Left lung (tissue), 10 donors: ENCODE results near the gene IFT122. TPM values are rescaled to one million over a fixed set of nuclear protein-coding genes. Genes with fewer than 3 reads are reported as not detected.

Source experiments
- ATAC-seq: fragments of 200-7000 bp; cut with Tn5 transposase; one replicate; pipeline ENCODE4 v1.9.1; 2020; ENCODE audit warnings: moderate library complexity
- DNase-seq, 4 donors: peaks; one replicate each; pipeline ENCODE4 v3.0.0-alpha.2; 2013 to 2020
- H3K27ac ChIP-seq, 2 donors: fragments of 200-600 bp; sonication (generic) in 1 of 2; one replicate each; pipeline versions ENCODE4 v1.5.0 to v1.8.0; 2020 to 2021
- H3K27me3 ChIP-seq, 2 donors: fragments of 200-600 bp; sonication (generic) in 1 of 2; one replicate each; pipeline versions ENCODE4 v1.5.0 to v1.8.0; 2020 to 2021
- H3K36me3 ChIP-seq, 2 donors: fragments of 200-600 bp; sonication (generic) in 1 of 2; one replicate each; pipeline versions ENCODE4 v1.5.0 to v1.8.0; 2020 to 2021
- H3K4me1 ChIP-seq, 2 donors: fragments of 200-600 bp; one replicate each; pipeline ENCODE4 v1.8.0; 2021
- H3K4me3 ChIP-seq, 2 donors: fragments of 200-600 bp; sonication (generic) in 1 of 2; one replicate each; pipeline versions ENCODE4 v1.5.0 to v1.8.0; 2020 to 2021; ENCODE audit warnings: mild to moderate bottlenecking in 1 of 2
- H3K9me3 ChIP-seq, 2 donors: fragments of 200-600 bp; sonication (generic) in 1 of 2; one replicate each; pipeline versions ENCODE4 v1.5.0 to v1.8.0; 2020 to 2021
- intact Hi-C, 2 donors: fragments of 100-400 bp; cut with DNase I; formaldehyde crosslinking; loops; one replicate each; pipeline versions ENCODE4 v1.11.2 to v1.14.2; 2022
- polyA plus RNA-seq, 6 donors: library from polyadenylated mRNA; unstranded; fragments of 120-200 nt; gene quantifications; one replicate each; pipeline ENCODE4 v1.2.1, GENCODE V29; 2013; ENCODE audit not compliant: insufficient read length in 6 of 6
- total RNA-seq, 2 donors: library from RNA; stranded (reverse); fragmentation: NEBNext Ultra II Directional; extraction: Animal tissue kit (Norgen Biotek cat#: 25700); gene quantifications; one replicate each; pipeline ENCODE4 v1.2.1, GENCODE V29; 2021
- TF ChIP-seq, protein P1 (sequence below), 2 donors: fragments of 200-600 bp; sonication (generic) in 1 of 2; IDR thresholded peaks; one replicate each; pipeline versions ENCODE4 v1.5.0 to v1.8.0; 2021; ENCODE audit warnings: antibody characterized with exemption in 2 of 2
- donor health status: DM: no; HTN: yes; CAD: no.
- donor health status: DM: no; HTN: no; CAD: no.

IFT122 gene
- total and polyA plus RNA-seq, 8 donors, result 21.2 to 79.7 (median 71.3) TPM

DNA sequence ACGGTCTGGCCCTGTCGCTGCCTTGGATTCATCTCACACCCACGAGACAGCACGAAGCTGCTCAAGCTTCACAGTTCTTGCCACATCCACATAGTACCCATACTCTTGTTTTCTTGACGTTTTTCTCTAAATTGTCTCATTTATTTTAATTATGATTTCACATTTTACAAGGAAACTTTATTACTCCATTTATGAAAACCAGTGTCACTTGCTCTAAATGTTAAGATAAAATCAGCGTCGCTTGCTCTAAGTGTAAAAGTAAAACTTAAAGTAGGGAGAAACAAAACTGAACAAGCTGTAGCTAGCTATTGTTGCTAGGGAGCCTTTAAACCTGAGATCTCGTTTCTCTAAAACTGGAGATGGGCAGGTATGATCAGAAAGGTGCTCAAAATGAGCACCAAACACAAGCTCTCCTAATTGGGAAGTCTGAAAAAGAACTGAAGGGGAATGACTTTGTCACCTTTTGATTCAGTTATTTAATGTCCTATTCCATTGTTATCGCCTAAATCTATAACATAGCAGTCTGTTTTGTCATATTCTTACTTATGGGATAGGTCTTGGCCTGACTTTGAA, 680 bp downstream of the IFT122 start:
- peak overlapping the region; percentile 77 to 87 for H3K4me3 ChIP-seq
- intact Hi-C loops, result no loop called here
- peaks cover 8 to 24% of the 10 kb centered on the region in 2 donors for H3K36me3 ChIP-seq
- peaks cover 26 to 85% of the 10 kb centered on the region in 2 donors for H3K4me1 ChIP-seq
- H3K27ac ChIP-seq, result peak overlapping the region; percentile 93 to 97
- DNase-seq (peak in 1 of 4 donors; percentile 51), ATAC-seq (no peak)
- no peaks in the 10 kb centered on the region for H3K27me3 ChIP-seq
- TF ChIP-seq, protein P1, sequence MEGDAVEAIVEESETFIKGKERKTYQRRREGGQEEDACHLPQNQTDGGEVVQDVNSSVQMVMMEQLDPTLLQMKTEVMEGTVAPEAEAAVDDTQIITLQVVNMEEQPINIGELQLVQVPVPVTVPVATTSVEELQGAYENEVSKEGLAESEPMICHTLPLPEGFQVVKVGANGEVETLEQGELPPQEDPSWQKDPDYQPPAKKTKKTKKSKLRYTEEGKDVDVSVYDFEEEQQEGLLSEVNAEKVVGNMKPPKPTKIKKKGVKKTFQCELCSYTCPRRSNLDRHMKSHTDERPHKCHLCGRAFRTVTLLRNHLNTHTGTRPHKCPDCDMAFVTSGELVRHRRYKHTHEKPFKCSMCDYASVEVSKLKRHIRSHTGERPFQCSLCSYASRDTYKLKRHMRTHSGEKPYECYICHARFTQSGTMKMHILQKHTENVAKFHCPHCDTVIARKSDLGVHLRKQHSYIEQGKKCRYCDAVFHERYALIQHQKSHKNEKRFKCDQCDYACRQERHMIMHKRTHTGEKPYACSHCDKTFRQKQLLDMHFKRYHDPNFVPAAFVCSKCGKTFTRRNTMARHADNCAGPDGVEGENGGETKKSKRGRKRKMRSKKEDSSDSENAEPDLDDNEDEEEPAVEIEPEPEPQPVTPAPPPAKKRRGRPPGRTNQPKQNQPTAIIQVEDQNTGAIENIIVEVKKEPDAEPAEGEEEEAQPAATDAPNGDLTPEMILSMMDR (IDR thresholded peaks at IDR 0.05), result no peak
- H3K9me3 ChIP-seq, result no peaks in the 10 kb centered on the region

DNA sequence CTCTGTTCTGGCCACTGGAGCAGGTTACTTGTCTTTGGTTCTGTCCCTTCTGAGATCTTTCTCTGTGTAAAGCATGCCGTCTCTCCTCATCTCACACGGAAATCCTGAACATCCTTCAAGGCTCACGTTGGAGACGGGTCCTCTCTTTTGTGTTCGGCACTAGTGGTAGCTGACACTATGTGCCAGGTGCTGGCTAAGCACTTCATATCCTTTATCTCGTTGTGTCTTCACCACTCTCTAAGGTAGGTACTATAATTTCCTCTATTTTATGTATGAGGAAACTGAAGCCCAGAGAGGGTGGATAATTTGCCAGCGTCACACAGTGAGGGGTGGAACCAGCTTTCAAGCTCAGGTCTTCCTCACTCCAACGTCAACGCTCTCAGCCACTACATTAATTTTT, 1.2 kb downstream of the IFT122 start:
- peaks cover 8 to 19% of the 10 kb centered on the region in 2 donors for H3K36me3 ChIP-seq
- no peak for DNase-seq
- H3K27ac ChIP-seq, result peak overlapping the region; percentile 93 to 97
- peak overlapping the region in 1 of 2 donors; percentile 77 for H3K4me3 ChIP-seq
- TF ChIP-seq, protein P1 (IDR thresholded peaks at IDR 0.05), result no peak
- H3K9me3 ChIP-seq, result no peaks in the 10 kb centered on the region
- intact Hi-C loops, result no loop called here
- ATAC-seq, result no peak
- no peaks in the 10 kb centered on the region for H3K27me3 ChIP-seq
- peaks cover 22 to 82% of the 10 kb centered on the region in 2 donors for H3K4me1 ChIP-seq

DNA sequence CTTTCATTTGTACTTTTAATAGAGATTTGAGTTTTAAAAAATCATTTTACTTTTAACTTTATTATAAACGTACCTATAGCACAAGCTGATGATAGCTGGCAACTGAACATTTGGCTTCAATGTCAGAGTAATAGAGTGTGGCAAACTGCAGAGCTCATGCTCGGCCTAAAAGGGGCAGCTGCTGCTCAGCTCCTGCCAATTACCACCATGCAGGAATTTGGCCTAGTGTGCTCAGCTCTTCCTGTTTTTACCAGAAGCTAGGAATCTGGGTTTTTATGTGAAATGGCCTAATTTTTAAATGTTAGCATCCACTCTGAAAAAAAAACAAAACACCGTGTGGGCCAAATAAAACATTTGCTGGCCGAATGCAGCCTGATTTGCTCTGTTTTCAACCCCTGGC, 1.8 kb downstream of the IFT122 start:
- Histone ChIP-seq H3K4me1 (peaks cover 20 to 76% of the 10 kb centered on the region in 2 donors), H3K9me3 (no peaks in the 10 kb centered on the region), H3K4me3 (no peak overlapping the region), H3K36me3 (peaks cover 8 to 13% of the 10 kb centered on the region in 2 donors), H3K27me3 (no peaks in the 10 kb centered on the region), H3K27ac (peak overlapping the region; percentile 93 to 97)
- TF ChIP-seq, protein P1 (IDR thresholded peaks at IDR 0.05), result no peak
- DNase-seq (peak in 2 of 4 donors; percentile 49 to 69), ATAC-seq (no peak)
- intact Hi-C loops, result no loop called here

DNA sequence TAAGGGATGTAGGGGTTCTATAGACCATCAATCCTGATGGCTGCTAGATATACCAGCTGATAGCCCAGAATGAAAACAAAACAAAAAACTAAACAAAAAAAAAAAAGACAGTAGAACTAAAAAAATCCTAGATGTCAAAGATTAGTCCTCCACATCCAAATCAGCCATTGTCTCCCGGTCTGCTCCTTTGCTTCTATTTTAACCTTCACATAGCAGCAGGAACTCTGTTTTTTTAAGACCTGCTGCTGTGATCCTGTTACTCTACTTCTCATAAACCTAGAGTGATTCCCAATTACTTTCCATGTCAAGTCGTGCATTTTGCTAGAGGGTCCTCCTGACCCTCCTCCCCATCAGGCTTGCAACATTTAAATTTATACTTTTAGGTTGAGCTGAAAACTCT, 2.5 kb downstream of the IFT122 start:
- intact Hi-C loops, result no loop called here
- TF ChIP-seq, protein P1 (IDR thresholded peaks at IDR 0.05), result no peak
- no peak for ATAC-seq
- peaks cover 1 to 6% of the 10 kb centered on the region in 2 donors for H3K36me3 ChIP-seq
- H3K27me3 ChIP-seq, result no peaks in the 10 kb centered on the region
- H3K4me3 ChIP-seq, result no peak overlapping the region
- H3K4me1 ChIP-seq, result peaks cover 20 to 69% of the 10 kb centered on the region in 2 donors
- H3K27ac ChIP-seq, result peak overlapping the region; percentile 93 to 97
- H3K9me3 ChIP-seq, result no peaks in the 10 kb centered on the region
- no peak for DNase-seq

DNA sequence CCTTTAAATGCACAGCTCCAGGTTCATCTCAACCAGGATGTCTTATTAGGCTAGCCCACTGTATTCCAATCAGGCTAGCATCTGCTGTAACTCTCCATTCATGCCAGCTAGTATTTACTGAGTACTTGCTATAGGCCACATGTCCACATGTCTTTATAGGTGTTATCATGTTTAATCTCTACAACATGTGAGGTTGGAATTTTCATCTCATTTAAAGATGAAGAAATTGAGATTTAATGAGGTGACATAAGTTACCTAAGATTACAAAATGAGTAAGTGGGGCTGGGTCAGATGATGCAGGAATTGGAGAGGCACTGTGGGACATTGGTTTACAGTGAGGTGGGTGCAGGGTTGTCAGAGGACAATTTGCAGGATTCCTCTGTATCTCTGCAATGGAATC, 2.9 kb downstream of the IFT122 start:
- intact Hi-C loops, result no loop called here
- Histone ChIP-seq H3K27ac (peak overlapping the region; percentile 93 to 97), H3K36me3 (peaks cover 0 to 1% of the 10 kb centered on the region in 2 donors), H3K4me1 (peaks cover 20 to 67% of the 10 kb centered on the region in 2 donors), H3K9me3 (no peaks in the 10 kb centered on the region), H3K27me3 (no peaks in the 10 kb centered on the region), H3K4me3 (no peak overlapping the region)
- DNase-seq (no peak), ATAC-seq (no peak)
- TF ChIP-seq, protein P1 (IDR thresholded peaks at IDR 0.05), result no peak
